HUES64 (cell line): ENCODE measurements around the gene STARD13.

Experiments
- H3K27ac ChIP-seq: 2 replicates; pipeline ENCODE4 v1.7.0; 2013; ENCODE audit warnings: low read depth, low read length, inconsistent platforms
- H3K27me3 ChIP-seq: 2 replicates; pipeline ENCODE4 v1.6.1; 2013; ENCODE audit warnings: mild to moderate bottlenecking, low read length; ENCODE audit not compliant: insufficient read depth
- H3K36me3 ChIP-seq: 2 replicates; pipeline ENCODE4 v1.6.1; 2013; ENCODE audit warnings: mild to moderate bottlenecking, low read length; ENCODE audit not compliant: insufficient read depth
- H3K4me1 ChIP-seq: 2 replicates; pipeline ENCODE4 v1.6.1; 2013; ENCODE audit warnings: mild to moderate bottlenecking, low read length, moderate library complexity; ENCODE audit not compliant: insufficient read depth
- H3K4me3 ChIP-seq: 2 replicates; pipeline ENCODE4 v1.5.1; 2013; ENCODE audit warnings: mild to moderate bottlenecking, low read length, moderate library complexity
- H3K9ac ChIP-seq: 2 replicates; pipeline ENCODE4 v1.6.1; 2013; ENCODE audit warnings: mild to moderate bottlenecking, low read depth, low read length
- H3K9me3 ChIP-seq: 2 replicates; pipeline ENCODE4 v1.6.1; 2013; ENCODE audit warnings: low read depth, low read length; ENCODE audit not compliant: insufficient read depth
- WGBS: fragments of 150-250, 120-280 bp; methylation state at CpG from one replicate; pipeline ENCODE4 v1.1.7; 2013; ENCODE audit warnings: missing lambda C conversion rate; 5-methylcytosine and 5-hydroxymethylcytosine counted together

The STARD13 gene

DNA sequence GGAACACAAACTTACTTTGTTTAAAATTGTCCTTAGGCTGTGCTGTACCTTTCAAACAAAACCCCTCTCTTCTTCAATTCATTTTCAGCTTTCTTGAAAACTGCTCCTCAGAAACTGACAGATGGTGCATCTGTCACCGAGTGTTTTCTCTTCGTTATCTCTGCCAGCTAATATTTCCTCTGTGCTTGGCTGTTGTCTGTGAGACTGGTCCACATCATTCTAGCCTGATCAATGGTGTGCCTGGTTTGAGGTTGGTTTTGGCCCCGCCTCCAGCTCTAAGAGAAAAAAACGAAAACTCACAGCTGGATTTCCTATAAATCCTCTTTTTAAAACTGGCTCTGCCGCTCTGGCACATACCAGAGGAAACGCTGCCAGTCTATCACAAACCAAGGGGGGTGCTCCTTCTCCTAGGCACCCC is 79.7 kb downstream of the STARD13 start:
- Histone ChIP-seq H3K4me3 (no peak overlapping the region), H3K4me1 (peaks cover 6% of the 10 kb centered on the region)
- 73% methylated on average over 6 of the region's 6 CpGs for WGBS

DNA sequence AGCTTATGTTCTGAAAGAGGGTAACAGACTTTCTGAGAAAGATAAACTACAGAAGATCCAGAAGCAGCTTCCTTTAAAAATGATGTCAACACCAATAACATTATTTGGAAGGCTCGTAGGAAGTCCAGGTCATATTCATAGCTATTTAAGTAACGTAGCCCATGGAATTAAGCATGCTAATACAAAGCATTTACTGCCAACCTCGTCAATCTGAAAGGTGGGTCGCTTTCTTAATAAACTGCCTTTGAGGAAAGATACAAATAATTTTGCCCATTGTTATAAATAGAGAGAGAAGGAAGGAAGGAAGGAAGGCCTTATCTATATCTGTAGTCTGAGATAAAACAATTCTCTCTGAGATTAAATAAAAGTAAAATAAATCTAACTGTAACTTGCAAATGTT is 80.3 kb downstream of the STARD13 start:
- Histone ChIP-seq H3K27ac (no peak overlapping the region), H3K4me3 (no peak overlapping the region), H3K4me1 (peaks cover 6% of the 10 kb centered on the region), H3K9me3 (no peaks in the 10 kb centered on the region), H3K36me3 (no peaks in the 10 kb centered on the region), H3K27me3 (no peaks in the 10 kb centered on the region), H3K9ac (no peak overlapping the region)
- WGBS = 96% methylated on average over 4 of the region's 4 CpGs

More for the DNA sequence above, 79.7 kb downstream of the STARD13 start:
- Histone ChIP-seq H3K9ac (no peak overlapping the region), H3K27me3 (no peaks in the 10 kb centered on the region), H3K36me3 (no peaks in the 10 kb centered on the region), H3K27ac (no peak overlapping the region), H3K9me3 (no peaks in the 10 kb centered on the region)

DNA sequence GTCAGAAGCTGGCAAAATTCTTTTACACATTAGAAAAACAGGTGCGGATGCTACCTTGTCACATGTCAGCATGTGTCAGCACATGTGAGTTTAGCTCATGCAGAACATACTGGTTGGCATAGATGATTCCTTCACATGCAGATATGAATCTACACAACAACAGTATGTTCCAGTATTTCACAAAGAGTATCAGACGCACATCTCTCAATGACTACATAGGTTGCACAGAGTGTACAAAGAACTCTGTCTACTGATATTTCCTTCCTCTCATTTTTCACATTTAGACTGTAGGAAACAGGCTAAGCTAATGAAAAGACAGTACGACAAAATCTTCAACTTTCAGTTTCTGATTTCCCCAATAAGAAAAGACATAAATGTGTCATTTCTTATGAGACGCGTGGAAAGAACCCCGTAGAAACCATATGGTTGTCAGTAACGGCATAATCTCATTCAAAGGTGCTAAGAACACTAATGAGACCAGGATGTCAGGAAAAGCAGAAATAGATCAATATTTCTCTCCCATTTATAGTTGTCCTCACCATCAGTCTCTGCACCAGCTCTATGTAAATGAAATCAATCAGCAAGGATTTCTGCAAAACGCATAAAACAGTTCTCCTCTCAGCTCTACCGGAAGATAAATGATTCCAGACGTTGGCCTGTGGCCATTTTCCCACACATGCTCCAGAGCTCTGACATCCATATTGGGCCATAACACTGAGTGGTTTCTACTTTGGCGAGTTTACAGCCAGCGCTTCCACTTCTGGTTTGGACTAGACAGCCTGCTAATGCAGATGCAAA is 81.2 kb downstream of the STARD13 start:
- H3K27ac ChIP-seq = no peak overlapping the region
- H3K9ac ChIP-seq = no peak overlapping the region

DNA sequence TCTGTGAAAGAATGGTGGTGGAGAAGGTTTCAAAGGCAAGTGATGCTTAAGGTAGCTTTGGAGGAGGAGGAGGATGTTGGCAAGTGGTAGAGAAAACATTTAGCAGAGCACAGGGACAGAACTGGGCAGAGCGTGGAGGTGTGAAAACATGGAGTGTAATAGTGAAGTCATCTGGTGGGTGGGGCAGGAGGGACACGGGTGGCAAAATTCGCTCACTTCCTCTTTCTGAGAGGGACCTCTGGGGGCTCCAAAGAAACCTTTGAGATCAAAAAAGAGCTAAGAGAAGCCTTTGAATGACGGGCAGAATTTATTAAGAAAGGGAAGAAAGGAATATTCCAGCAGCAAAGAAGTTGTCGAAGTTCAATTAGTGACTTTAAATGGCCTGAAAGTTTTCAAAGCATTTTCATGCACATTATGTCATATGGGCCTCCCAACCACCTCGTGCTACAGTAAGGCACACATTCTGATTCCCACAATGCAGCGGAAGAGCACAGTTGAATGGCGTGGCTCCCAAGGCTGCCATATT is 82.8 kb downstream of the STARD13 start:
- Histone ChIP-seq H3K36me3 (no peaks in the 10 kb centered on the region), H3K9ac (no peak overlapping the region), H3K27me3 (no peaks in the 10 kb centered on the region), H3K9me3 (no peaks in the 10 kb centered on the region), H3K27ac (no peak overlapping the region), H3K4me3 (no peak overlapping the region), H3K4me1 (peaks cover 6% of the 10 kb centered on the region)
- 91% methylated on average over 8 of the region's 8 CpGs for WGBS

More for the DNA sequence above, 81.2 kb downstream of the STARD13 start:
- Histone ChIP-seq H3K9me3 (no peaks in the 10 kb centered on the region), H3K4me1 (peaks cover 6% of the 10 kb centered on the region), H3K27me3 (no peaks in the 10 kb centered on the region), H3K4me3 (no peak overlapping the region), H3K36me3 (no peaks in the 10 kb centered on the region)
- WGBS = 96% methylated on average over 12 of the region's 12 CpGs

DNA sequence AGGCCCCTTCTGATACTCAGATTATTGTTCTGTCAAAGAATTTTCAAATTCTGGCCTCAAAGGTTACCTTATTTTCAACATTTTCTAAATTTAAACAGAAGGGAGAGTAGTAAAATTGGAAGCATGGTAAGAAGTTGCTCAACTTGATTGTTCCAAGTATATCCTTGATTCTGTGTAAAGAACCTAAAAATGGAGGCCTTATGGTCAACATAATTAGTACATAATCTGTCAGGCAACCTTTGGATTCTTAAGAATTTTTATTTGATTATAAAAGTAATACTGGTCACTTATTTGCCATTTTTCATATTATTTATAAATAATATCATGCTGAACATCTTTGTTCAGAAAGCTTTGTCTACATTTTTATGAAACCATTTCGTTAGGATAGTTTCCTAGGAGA is 83.9 kb downstream of the STARD13 start:
- no peak overlapping the region for H3K27ac ChIP-seq
- H3K9ac ChIP-seq = no peak overlapping the region
- H3K4me3 ChIP-seq = no peak overlapping the region
- H3K36me3 ChIP-seq = no peaks in the 10 kb centered on the region
- H3K9me3 ChIP-seq = no peaks in the 10 kb centered on the region
- H3K27me3 ChIP-seq = no peaks in the 10 kb centered on the region
- WGBS = 100% methylated on average over 1 of the region's 1 CpG
- peaks cover 6% of the 10 kb centered on the region for H3K4me1 ChIP-seq

DNA sequence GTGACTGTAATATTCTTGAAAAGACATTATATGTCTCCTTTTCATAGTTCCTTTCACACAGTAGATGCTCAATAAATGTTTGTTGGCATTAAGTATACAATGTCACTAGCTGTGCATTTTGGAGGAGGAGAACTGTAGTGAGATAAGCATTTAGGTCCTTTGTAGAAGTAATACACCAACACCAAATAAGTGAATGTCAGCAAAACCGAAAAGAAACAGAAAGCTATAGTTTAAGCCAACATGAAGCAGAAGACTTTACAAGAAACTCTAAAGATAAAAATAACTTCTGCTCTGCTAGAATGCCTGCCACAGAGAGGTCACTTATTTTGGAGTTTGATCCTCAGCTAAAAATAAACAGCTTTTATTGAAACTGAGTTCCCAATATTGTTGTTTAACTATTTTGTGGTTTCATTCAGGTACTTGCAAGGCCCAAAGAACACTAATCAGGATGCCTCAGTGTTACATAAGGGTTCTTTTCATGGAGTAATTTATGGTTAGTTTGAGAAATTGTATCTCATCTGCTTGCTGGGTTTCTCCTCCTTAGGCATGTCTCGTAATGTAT is 86.2 kb downstream of the STARD13 start:
- no peak overlapping the region for H3K4me3 ChIP-seq
- peaks cover 2% of the 10 kb centered on the region; the same call in 1 of the 2 replicates for H3K4me1 ChIP-seq
- H3K36me3 ChIP-seq = no peaks in the 10 kb centered on the region
- WGBS = 91% methylated on average over 2 of the region's 2 CpGs
- no peaks in the 10 kb centered on the region for H3K27me3 ChIP-seq
- H3K9me3 ChIP-seq = no peaks in the 10 kb centered on the region
- H3K27ac ChIP-seq = no peak overlapping the region
- no peak overlapping the region for H3K9ac ChIP-seq

DNA sequence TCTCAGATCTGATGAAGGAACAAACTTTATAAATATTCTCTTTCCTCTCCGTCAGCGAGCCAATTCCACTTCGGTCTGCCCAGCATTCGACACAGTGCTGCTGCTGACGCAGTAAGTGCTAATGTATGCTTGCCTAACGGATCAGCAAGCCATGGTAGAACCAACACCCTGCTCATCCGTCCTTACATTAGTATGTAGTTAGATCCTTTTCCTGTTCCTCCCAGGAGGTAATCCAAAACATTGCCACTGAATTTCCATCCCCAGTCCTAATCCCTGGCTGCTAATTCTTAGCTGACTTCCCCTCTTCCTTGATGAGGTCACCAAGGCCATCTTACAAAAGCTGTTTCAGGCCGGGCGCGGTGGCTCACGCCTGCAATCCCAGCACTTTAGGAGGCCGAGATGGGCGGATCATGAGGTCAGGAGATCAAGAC is 88.0 kb downstream of the STARD13 start:
- Histone ChIP-seq H3K4me3 (no peak overlapping the region), H3K27ac (no peak overlapping the region), H3K27me3 (no peaks in the 10 kb centered on the region), H3K36me3 (no peaks in the 10 kb centered on the region), H3K9ac (no peak overlapping the region), H3K4me1 (peaks cover 15% of the 10 kb centered on the region), H3K9me3 (no peaks in the 10 kb centered on the region)
- WGBS = 93% methylated on average over 13 of the region's 13 CpGs

DNA sequence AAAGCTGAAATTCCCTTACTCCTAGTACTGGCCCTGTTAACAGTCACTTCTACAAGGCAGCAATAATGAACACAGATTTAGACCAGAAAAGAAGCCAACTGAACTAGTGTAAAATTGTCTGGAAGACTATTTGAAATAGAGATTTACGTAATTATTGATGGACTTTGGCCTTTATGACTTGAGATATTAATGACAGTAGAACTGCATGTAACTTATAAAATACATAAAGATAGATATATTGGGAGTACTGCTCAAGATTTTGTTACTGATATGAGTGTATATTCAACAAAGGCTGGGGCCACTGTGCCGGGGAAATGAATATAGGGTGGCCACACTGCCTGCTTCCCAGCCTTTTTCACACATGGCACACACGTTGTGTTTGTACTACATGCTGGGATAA is 88.8 kb downstream of the STARD13 start:
- H3K9ac ChIP-seq = no peak overlapping the region
- peaks cover 15% of the 10 kb centered on the region for H3K4me1 ChIP-seq
- no peaks in the 10 kb centered on the region for H3K9me3 ChIP-seq
- no peaks in the 10 kb centered on the region for H3K27me3 ChIP-seq
- H3K27ac ChIP-seq = no peak overlapping the region
- 95% methylated on average over 3 of the region's 3 CpGs for WGBS
- H3K36me3 ChIP-seq = no peaks in the 10 kb centered on the region
- H3K4me3 ChIP-seq = no peak overlapping the region

DNA sequence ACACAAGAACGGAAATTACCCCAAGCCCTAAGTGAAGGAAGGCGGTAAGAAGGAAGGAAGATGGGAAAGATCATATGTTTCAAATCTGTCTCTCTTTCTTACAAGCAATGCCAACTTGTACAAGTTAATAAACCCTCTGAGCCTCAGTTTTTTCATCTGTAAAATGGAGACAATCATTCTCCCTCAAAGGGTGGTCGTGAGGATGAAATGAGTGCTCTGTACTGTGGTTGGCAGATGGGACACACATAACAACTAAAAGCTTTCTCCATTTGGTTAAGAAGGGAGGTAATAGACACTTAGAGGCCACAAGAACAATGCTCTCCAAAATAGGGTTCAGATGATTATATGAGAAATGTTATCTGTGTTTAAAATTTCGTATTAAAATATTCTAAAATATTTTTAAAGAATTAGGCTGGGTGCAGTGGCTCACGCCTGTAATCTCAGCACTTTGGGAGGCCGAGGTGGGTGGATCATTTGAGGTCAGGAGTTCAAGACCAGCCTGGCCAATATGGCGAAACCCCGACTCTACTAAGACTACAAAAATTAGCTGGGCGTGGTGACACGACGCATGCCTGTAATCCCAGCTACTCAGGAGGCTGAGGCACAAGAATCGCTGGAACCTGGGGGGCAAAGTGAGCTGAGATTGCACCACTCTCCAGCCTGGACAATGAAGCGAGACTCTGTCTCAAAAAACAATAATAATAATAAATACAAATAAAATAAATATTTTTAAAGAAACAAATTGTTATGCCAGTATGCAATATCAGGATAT is 89.7 kb downstream of the STARD13 start:
- H3K27me3 ChIP-seq = no peaks in the 10 kb centered on the region
- H3K9ac ChIP-seq = no peak overlapping the region
- peaks cover 15% of the 10 kb centered on the region for H3K4me1 ChIP-seq
- H3K9me3 ChIP-seq = no peaks in the 10 kb centered on the region
- H3K27ac ChIP-seq = no peak overlapping the region
- 96% methylated on average over 9 of the region's 13 CpGs for WGBS
- H3K4me3 ChIP-seq = no peak overlapping the region
- H3K36me3 ChIP-seq = no peaks in the 10 kb centered on the region

DNA sequence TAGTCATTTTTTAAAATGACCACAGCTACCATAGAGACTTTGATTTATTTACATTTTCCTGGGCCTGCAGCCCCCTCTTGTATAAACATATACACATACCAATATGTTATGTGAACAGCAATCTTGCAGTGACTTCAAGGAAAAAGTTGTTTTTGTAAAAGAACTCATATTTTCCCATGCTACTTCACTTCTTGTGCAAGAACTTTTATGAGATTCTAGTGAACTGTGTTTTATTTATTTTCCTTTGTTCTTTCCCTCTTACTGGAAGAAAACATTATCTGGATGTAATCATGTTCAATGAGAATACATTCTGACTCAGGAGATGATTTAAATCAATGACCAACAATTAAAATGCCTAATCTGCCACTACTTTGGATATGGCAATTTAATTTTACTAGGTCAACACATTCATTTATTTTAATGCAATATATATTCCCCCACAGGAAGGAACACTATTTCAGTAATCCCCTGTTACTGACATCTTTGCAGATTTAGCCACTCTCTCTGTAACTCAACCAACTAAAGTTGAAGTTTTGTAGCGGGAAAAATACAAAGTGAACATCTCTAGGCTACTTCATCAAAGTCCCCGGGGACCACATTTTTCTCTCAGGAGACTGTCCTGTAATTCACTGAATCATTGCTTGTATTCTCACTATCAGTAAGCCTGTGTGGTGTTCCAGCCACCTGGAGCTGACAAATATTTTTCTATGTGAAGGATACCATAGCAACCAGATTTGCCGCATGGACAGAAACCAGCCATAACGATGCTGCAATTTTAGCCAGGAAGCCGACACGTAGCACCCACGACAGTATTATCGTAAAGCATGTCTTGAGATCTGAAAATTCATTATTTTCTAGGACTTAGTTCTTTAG is 90.5 kb downstream of the STARD13 start:
- no peak overlapping the region for H3K9ac ChIP-seq
- 91% methylated on average over 8 of the region's 8 CpGs for WGBS
- no peak overlapping the region for H3K27ac ChIP-seq
- H3K27me3 ChIP-seq = no peaks in the 10 kb centered on the region
- H3K36me3 ChIP-seq = no peaks in the 10 kb centered on the region
- H3K9me3 ChIP-seq = no peaks in the 10 kb centered on the region
- H3K4me3 ChIP-seq = no peak overlapping the region
- peaks cover 15% of the 10 kb centered on the region for H3K4me1 ChIP-seq
